ENCODE data around the gene SLC22A12.

GRCh38 chr11:64620381-64620971, 29.5 kb downstream of the SLC22A12 start:
- TF ChIP-seq CTCF (IDR thresholded peaks at IDR 0.05) (no peak), POLR2A (IDR thresholded peaks at IDR 0.05) (no peak)

All from right lobe of liver (tissue), 4 donors.